ENCODE data around the gene MYADM.

Gene MYADM

DNA sequence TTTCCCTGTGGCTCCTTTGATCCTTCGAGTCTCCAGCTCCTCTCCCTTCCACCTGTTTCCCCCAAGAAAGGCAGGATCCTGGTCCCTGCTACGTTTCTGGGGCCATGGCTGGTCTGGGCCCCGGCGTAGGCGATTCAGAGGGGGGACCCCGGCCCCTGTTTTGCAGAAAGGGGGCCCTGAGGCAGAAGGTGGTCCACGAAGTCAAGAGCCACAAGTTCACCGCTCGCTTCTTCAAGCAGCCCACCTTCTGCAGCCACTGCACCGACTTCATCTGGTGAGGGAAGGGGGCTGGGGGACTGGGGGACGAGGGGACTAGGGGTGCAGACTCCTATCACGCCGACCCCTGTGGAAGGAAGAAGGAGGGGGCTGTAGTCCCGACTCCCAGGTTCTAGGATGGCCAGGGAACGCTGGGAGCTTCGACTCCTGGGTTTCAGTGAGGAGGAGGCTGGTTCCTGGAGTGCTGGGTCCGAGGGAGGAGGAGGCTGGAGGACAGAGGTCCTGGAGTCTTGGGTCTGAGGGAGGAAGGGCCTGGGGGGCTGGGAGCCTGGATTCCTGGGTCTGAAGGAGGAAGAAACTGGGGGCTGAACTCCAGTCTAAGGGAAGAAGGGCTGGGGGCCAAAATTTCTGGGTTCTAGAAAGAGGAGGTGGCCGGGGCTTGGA, 14.8 kb downstream of the MYADM start:
- Histone ChIP-seq H3K4me3 (ENCODE audit: low read depth, low read length) (no peak overlapping the region), H3K36me3 (replicated peaks) (no peaks in the 10 kb centered on the region), H3K27me3 (replicated peaks) (peaks cover 25% of the 10 kb centered on the region), H3K27ac (no peak overlapping the region)
- in situ Hi-C loops (cut with HindIII; ENCODE audit: low pct_ligation_motif_present, low sequenced_read_pairs): no loop called here
- TF ChIP-seq, protein P1, sequence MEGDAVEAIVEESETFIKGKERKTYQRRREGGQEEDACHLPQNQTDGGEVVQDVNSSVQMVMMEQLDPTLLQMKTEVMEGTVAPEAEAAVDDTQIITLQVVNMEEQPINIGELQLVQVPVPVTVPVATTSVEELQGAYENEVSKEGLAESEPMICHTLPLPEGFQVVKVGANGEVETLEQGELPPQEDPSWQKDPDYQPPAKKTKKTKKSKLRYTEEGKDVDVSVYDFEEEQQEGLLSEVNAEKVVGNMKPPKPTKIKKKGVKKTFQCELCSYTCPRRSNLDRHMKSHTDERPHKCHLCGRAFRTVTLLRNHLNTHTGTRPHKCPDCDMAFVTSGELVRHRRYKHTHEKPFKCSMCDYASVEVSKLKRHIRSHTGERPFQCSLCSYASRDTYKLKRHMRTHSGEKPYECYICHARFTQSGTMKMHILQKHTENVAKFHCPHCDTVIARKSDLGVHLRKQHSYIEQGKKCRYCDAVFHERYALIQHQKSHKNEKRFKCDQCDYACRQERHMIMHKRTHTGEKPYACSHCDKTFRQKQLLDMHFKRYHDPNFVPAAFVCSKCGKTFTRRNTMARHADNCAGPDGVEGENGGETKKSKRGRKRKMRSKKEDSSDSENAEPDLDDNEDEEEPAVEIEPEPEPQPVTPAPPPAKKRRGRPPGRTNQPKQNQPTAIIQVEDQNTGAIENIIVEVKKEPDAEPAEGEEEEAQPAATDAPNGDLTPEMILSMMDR (IDR thresholded peaks at IDR 0.05; ENCODE audit: low read depth, low read length, missing control alignments): no peak
- DNase-seq: no peak

DNA sequence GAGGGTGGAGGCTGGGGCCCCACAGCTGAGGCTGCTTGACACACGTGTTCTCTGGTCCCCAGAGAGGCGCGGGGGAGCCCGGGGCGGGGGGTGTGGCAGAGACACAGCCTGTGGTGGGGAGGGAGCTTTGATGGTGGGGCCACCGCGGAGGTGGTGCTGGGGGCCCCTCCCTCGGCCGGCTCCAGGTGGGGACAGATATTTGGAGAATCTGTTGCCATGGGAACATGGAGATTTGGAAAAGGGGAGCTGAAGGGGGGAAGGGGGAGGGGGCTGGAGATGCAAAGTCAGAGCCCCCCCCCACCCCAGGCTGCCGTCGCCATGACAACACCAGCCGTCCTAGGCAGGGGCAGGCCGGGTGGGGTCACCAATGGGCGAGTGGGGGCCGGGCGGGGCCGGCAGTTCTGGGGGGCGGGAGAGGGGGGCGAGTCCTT, 15.6 kb downstream of the MYADM start:
- no peak for DNase-seq
- TF ChIP-seq, protein P1 (IDR thresholded peaks at IDR 0.05; ENCODE audit: low read depth, low read length, missing control alignments): no peak
- in situ Hi-C loops (cut with HindIII; ENCODE audit: low pct_ligation_motif_present, low sequenced_read_pairs): no loop called here
- Histone ChIP-seq H3K36me3 (replicated peaks) (no peaks in the 10 kb centered on the region), H3K4me3 (ENCODE audit: low read depth, low read length) (no peak overlapping the region), H3K27ac (no peak overlapping the region), H3K27me3 (replicated peaks) (peaks cover 25% of the 10 kb centered on the region)

DNA sequence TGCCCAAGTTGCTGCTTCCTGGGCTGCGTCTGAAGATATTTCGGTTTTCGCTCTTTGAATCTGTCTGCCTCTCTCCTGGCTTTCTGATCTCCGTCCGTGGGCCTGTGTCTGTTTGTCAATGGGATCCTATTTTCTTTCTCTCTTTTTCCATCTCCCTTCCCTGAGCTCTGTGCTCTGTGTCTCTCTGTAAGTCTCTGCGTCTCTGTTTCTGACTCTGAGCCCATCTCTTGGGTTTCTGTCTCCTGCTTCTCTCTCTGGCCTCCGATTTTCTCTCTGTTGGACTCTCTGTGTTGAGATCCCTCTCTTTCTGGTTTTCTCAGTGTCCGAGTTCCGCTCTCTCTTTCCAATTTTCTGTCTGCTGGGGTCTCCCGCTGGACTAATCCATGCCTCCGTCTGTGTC, 16.1 kb downstream of the MYADM start:
- Histone ChIP-seq H3K27ac (no peak overlapping the region), H3K4me3 (ENCODE audit: low read depth, low read length) (no peak overlapping the region), H3K36me3 (replicated peaks) (no peaks in the 10 kb centered on the region), H3K27me3 (replicated peaks) (peaks cover 25% of the 10 kb centered on the region)
- TF ChIP-seq, protein P1 (IDR thresholded peaks at IDR 0.05; ENCODE audit: low read depth, low read length, missing control alignments): no peak
- in situ Hi-C loops (cut with HindIII; ENCODE audit: low pct_ligation_motif_present, low sequenced_read_pairs): no loop called here
- DNase-seq: no peak

DNA sequence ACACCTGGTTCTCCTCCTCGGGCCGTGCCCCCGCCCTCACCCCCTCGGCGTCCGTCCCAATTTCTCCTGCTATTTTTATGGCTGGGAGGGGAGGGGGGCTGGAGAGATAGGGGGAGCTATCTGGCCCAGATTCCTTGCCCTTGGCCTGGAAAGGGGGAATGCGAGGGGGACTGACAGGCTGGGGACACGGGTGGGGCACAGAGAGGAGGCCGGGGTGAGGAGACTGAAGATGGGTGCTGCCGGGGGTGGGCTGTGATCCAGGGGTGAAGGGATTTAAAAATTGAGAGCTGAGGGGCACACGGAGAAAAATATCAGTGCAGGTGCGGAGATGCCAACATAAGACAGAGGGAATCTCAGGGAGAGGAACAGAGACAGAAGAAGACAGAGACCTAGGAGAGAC, 16.6 kb downstream of the MYADM start:
- Histone ChIP-seq H3K27me3 (replicated peaks) (peaks cover 25% of the 10 kb centered on the region), H3K27ac (no peak overlapping the region), H3K4me3 (ENCODE audit: low read depth, low read length) (no peak overlapping the region), H3K36me3 (replicated peaks) (no peaks in the 10 kb centered on the region)
- no peak for DNase-seq
- TF ChIP-seq, protein P1 (IDR thresholded peaks at IDR 0.05; ENCODE audit: low read depth, low read length, missing control alignments): no peak
- in situ Hi-C loops (cut with HindIII; ENCODE audit: low pct_ligation_motif_present, low sequenced_read_pairs): no loop called here

DNA sequence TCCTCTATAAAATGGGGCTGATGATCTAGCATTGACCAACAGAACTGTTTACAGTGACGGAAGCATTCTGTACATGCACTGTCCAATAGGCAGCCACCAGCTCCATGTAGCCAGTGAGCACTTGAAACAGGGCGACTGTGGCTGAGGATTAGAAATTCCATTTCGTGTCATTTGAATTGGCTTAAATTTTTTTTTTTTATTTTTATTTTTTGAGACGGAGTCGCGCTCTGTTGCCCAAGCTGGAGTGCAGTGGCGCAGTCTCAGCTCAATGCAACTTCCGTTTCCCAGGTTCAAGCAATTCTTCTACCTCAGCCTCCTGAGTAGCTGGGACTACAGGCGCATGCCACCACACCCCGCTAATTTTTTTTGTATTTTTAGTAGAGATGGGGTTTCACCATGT, 17.4 kb downstream of the MYADM start:
- no peak overlapping the region for H3K4me3 ChIP-seq (ENCODE audit: low read depth, low read length)
- H3K36me3 ChIP-seq (replicated peaks): no peaks in the 10 kb centered on the region
- no peak overlapping the region for H3K27ac ChIP-seq
- peaks cover 25% of the 10 kb centered on the region for H3K27me3 ChIP-seq (replicated peaks)
- TF ChIP-seq, protein P1 (IDR thresholded peaks at IDR 0.05; ENCODE audit: low read depth, low read length, missing control alignments): no peak
- in situ Hi-C loops (cut with HindIII; ENCODE audit: low pct_ligation_motif_present, low sequenced_read_pairs): no loop called here
- no peak for DNase-seq
